Fibroblast of pulmonary artery (primary cell): ENCODE results near the gene RHBDL1.
A peak's percentile ranks its signal among the peaks of the same experiment; 100 is the strongest.

ENCODE experiments used
- DNase-seq: peaks from one replicate; pipeline ENCODE4 v3.0.0-alpha.2; 2010; ENCODE audit warnings: low read depth
- H3K4me3 ChIP-seq: replicated peaks from 2 replicates; pipeline ENCODE4 v1.5.1; 2011; ENCODE audit warnings: low read depth, mild to moderate bottlenecking, control low read depth, low read length, moderate library complexity
- TF ChIP-seq, protein P1 (sequence below): IDR thresholded peaks from 2 replicates; pipeline ENCODE4 v1.5.1; 2011; ENCODE audit warnings: mild to moderate bottlenecking, control low read depth, low read length, inconsistent platforms; ENCODE audit errors: missing control alignments

Gene RHBDL1

DNA sequence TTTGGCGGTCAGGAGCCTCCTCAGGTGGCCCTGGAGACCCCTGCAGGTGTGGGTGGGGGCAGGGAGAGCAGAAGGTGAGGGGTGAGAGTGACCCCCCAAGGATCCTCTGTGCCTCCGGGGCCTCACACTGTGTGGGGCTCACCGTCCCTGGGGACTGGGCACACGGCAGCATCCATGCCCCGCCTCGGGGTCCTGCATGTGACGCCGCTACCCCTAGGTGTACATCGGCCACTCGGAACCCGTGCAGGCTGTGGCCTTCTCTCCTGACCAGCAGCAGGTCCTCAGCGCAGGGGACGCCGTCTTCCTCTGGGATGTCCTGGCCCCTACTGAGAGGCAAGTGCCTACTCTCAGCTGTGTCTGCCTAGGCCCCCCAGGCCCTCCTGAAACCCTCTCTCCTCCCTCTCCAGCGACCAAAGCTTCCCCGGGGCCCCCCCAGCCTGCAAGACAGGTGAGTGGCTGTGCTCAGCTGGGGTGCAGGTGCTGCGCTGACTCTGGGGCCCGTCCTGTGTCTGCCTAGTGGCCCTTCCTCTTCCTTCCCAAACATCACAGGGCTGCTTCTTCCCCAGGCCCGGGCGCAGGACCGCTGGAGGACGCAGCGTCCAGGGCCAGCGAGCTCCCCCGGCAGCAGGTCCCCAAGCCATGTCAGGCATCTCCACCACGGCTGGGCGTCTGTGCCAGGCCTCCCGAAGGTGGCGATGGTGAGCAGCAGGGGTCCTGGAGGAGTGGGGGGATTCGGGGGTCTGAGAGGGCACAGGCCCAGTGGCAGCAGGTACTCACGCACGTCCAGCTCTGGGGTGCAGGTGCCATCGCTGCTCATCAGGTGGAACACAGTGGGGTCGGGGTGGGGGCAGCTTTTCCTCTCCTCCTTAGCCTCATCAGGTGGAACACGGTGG, 16.5 kb upstream of the RHBDL1 start:
- TF ChIP-seq, protein P1, sequence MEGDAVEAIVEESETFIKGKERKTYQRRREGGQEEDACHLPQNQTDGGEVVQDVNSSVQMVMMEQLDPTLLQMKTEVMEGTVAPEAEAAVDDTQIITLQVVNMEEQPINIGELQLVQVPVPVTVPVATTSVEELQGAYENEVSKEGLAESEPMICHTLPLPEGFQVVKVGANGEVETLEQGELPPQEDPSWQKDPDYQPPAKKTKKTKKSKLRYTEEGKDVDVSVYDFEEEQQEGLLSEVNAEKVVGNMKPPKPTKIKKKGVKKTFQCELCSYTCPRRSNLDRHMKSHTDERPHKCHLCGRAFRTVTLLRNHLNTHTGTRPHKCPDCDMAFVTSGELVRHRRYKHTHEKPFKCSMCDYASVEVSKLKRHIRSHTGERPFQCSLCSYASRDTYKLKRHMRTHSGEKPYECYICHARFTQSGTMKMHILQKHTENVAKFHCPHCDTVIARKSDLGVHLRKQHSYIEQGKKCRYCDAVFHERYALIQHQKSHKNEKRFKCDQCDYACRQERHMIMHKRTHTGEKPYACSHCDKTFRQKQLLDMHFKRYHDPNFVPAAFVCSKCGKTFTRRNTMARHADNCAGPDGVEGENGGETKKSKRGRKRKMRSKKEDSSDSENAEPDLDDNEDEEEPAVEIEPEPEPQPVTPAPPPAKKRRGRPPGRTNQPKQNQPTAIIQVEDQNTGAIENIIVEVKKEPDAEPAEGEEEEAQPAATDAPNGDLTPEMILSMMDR = no peak
- H3K4me3 ChIP-seq = no peak overlapping the region

DNA sequence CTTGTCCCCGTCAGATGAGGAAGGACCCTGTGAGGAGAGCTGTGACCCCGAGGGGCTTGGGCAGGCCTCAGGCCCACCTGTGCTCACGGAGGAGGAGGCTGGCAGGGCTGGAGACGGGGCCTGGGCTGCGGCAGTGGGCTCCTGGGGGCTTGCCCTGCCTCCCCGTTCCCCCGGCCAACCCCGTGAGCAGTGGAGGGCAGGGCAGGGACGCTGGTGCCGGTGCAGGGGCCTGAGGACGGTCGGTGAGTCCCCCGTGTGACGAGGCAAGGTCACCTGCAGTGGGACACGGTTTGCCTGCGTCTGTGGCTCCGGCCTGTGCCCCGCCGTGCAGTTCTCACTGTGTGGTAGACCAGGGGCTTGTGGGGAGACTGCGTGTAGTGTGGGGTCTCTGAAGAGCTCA, 15.9 kb upstream of the RHBDL1 start:
- no peak for DNase-seq
- H3K4me3 ChIP-seq = no peak overlapping the region
- TF ChIP-seq, protein P1 = no peak

More for the DNA sequence above, 16.5 kb upstream of the RHBDL1 start:
- DNase-seq = no peak

DNA sequence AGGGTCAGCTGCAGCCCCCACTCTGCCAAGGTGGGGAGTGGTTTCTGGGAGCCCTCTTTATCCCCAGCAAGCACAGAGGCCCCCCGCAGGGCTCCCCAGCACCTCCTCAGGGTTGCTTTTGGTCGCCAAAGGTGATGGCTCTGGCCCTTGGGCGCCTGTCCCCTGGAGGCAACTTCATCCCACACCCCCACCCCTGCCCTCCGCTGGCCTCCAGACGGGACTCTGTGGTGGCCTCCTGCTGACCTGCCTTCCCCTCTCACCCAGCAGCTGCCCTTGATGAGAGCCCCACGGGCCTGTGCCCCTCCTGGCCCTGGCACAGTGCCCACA, 15.4 kb upstream of the RHBDL1 start:
- TF ChIP-seq, protein P1 = no peak
- DNase-seq = no peak
- no peak overlapping the region for H3K4me3 ChIP-seq

DNA sequence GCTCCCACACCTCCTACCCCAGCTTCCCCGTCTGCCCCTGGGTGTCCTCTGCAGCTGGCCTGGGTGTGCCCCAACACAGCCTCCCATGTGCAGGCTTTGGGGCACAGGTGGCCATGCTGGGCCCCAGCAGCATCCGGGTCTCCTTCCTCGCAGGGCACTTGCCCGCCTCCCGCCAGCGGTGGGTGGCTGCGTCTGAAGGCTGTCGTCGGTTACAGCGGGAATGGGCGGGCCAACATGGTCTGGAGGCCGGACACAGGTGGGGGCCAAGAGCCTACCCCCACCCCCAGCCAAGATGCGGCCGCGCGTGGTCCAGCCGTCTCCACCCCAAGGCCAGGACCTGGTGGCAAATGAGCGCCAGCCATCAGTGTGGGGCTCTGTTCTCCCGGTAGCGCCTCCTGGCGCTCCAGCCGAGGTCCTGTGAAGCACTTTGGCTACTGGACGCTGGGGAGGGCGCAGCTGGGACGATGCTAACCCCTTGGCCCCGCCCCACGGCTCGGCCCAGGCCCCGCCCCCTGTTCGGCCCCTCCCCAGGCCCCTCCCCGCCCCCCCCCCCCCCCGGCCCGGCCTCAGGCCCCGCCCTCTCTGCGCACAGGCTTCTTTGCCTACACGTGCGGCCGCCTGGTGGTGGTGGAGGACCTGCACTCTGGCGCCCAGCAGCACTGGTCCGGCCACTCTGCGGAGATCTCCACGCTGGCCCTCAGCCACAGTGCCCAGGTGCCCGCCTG, 14.8 kb upstream of the RHBDL1 start:
- DNase-seq = peak; percentile 76
- TF ChIP-seq, protein P1 = peak; percentile 27
- no peak overlapping the region for H3K4me3 ChIP-seq

DNA sequence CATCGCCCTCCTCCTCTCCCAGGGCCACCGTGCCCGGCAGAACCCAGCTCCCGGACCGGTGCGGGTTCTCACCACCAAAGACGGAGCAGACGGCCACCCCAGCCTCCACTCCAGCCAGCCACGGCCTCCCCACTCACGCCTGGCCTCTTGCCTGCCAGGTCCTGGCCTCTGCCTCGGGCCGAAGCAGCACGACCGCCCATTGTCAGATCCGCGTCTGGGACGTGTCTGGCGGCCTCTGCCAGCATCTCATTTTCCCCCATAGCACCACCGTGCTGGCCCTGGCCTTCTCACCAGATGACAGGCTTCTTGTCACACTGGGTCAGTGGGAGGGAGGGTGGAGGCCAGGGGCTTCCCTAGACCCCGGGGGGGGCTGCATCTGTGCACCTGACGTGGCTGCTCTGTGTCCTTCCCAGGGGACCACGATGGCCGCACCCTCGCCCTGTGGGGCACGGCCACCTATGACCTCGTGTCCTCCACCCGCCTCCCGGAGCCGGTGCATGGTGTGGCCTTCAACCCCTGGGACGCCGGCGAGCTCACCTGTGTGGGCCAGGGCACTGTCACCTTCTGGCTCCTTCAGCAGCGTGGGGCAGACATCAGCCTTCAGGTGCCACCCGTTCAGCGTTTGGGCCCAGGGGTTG, 14.2 kb upstream of the RHBDL1 start:
- DNase-seq = no peak
- TF ChIP-seq, protein P1 = no peak
- no peak overlapping the region for H3K4me3 ChIP-seq

DNA sequence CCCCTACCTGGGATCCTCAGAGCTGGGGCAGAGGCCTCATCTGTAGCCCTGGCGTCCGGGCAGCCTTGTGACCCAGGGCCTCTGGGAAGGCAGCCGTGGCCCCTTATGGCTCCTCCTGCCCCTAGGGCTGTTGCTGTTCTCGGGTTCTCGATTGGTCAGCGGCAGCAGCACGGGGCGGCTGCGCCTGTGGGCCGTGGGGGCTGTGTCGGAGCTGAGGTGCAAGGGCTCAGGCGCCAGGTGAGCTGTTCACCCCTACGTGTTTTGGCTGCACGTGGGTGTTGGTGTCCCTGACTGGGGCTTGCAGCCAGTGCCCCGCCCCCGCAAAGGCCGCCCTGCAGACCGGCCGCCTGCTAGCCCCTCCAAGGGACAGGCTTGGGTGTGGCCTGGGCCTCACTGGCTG, 13.4 kb upstream of the RHBDL1 start:
- DNase-seq = no peak
- H3K4me3 ChIP-seq = no peak overlapping the region
- TF ChIP-seq, protein P1 = no peak
